ENCODE measurements around the gene KCNG2. TPM values are rescaled to one million over a fixed set of nuclear protein-coding genes. Genes with fewer than 3 reads are reported as not detected.

Gene KCNG2
- total RNA-seq, 1 experiment from 2014 or later, result not detected

DNA sequence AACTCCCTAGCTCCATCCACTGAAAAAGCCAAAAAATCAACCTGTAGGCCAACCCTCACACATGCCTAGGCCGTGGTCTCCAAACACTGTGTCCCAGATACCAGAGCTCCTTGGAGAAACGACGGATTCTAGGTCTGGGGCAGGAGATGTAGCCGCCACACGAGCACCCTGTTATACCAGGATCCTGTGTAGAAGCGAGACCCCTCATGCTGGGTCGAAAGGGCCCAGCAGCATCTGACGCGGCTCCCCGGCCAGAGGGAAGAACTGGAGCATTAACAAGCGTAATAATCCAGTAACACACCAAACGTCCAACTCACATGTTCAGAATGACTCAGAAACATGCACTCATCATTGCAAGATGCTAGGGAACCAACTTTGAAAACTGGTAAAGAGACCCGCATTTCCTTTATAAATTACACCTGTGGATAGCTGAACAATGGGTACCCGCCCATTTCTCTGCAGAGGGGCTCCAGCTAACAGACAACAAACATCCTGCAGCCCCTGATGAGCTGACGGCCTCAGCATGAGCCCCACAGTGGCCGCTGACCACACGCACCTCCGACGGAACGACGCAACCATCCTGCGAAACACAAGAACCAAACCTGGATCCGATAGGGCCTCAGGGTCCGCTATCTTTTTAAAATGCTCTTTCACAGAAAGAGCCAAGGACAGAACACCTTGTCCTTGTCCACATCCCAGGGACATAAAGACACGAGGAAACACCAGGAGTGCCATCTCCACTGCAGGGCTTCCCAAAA, 139.5 kb downstream of the KCNG2 start:
- Histone ChIP-seq H4K20me1 (ENCODE audit: insufficient read depth) (0 out of 2 replicates have a peak, but pooled peaks cover 5% of the 10 kb centered on the region), H2AFZ (no peak overlapping the region), H3K4me1 (replicated peaks; ENCODE audit: insufficient read depth) (no peaks in the 10 kb centered on the region), H3K9me2 (ENCODE audit: insufficient read depth) (no peaks in the 10 kb centered on the region), H3K4me3 (no peak overlapping the region), H3K4me2 (no peak overlapping the region), H3K36me3 (ENCODE audit: low read depth) (no peaks in the 10 kb centered on the region; the same call in none of the 2 replicates), H3K79me2 (ENCODE audit: low read depth) (no peaks in the 10 kb centered on the region), H3K9me3 (ENCODE audit: insufficient read depth, low read depth) (peaks cover 11% of the 10 kb centered on the region; the same call in 1 of the 2 replicates), H3F3A (ENCODE audit: insufficient read depth, low read depth) (no peaks in the 10 kb centered on the region), H3K27me3 (ENCODE audit: insufficient read depth, low read depth) (no peaks in the 10 kb centered on the region), H3K27ac (no peak overlapping the region)
- TF ChIP-seq, protein P1, sequence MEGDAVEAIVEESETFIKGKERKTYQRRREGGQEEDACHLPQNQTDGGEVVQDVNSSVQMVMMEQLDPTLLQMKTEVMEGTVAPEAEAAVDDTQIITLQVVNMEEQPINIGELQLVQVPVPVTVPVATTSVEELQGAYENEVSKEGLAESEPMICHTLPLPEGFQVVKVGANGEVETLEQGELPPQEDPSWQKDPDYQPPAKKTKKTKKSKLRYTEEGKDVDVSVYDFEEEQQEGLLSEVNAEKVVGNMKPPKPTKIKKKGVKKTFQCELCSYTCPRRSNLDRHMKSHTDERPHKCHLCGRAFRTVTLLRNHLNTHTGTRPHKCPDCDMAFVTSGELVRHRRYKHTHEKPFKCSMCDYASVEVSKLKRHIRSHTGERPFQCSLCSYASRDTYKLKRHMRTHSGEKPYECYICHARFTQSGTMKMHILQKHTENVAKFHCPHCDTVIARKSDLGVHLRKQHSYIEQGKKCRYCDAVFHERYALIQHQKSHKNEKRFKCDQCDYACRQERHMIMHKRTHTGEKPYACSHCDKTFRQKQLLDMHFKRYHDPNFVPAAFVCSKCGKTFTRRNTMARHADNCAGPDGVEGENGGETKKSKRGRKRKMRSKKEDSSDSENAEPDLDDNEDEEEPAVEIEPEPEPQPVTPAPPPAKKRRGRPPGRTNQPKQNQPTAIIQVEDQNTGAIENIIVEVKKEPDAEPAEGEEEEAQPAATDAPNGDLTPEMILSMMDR (conservative IDR thresholded peaks at IDR 0.05), result no peak
- TF ChIP-seq EZH2 (IDR thresholded peaks at IDR 0.05; ENCODE audit: low read depth), result no peak
- intact Hi-C loops (cut with micrococcal nuclease; ENCODE audit: unreplicated experiment), result no loop called here
- ChIA-PET POLR2A (ENCODE audit: unreplicated experiment) (no interaction called here), CTCF (no interaction called here)
- DNase-seq, result no peak
- BruUV-seq (replicated peaks), result no TSS peak

DNA sequence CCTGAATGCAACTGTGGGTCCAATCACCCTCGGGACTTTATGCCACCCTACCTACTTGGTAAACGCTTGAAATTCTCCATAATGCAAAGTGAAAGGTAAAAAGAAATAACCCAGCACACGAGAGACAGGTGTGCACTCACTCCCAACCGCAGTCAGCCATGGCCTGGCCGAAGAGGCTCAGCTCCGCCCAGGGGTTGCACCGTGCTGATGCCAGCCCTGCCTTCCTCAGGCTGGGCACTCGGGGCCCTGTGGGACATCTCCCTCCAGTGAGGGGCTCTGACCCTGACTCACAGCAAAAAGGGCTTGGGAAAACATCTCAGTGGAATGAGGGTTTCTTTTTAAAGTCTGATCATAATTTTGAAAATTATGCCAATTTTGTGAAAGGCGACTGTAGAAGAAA, 140.5 kb downstream of the KCNG2 start:
- H3K4me1 ChIP-seq (replicated peaks; ENCODE audit: insufficient read depth), result no peaks in the 10 kb centered on the region
- CTCF ChIA-PET, result no interaction called here
- TF ChIP-seq EZH2 (IDR thresholded peaks at IDR 0.05; ENCODE audit: low read depth), result no peak
- TF ChIP-seq, protein P1 (conservative IDR thresholded peaks at IDR 0.05), result no peak
- peaks cover 2% of the 10 kb centered on the region; the same call in 1 of the 2 replicates for H3K9me3 ChIP-seq (ENCODE audit: insufficient read depth, low read depth)
- no peaks in the 10 kb centered on the region for H3F3A ChIP-seq (ENCODE audit: insufficient read depth, low read depth)
- H4K20me1 ChIP-seq (ENCODE audit: insufficient read depth), result 0 out of 2 replicates have a peak, but pooled peaks cover 5% of the 10 kb centered on the region
- no peaks in the 10 kb centered on the region; the same call in none of the 2 replicates for H3K36me3 ChIP-seq (ENCODE audit: low read depth)
- no peak overlapping the region for H3K27ac ChIP-seq
- H3K27me3 ChIP-seq (ENCODE audit: insufficient read depth, low read depth), result no peaks in the 10 kb centered on the region
- H2AFZ ChIP-seq, result no peak overlapping the region
- no peak for DNase-seq
- H3K79me2 ChIP-seq (ENCODE audit: low read depth), result no peaks in the 10 kb centered on the region
- H3K4me3 ChIP-seq, result no peak overlapping the region
- POLR2A ChIA-PET (ENCODE audit: unreplicated experiment), result no interaction called here
- intact Hi-C loops (cut with micrococcal nuclease; ENCODE audit: unreplicated experiment), result no loop called here
- H3K4me2 ChIP-seq, result no peak overlapping the region
- BruUV-seq (replicated peaks), result no TSS peak
- H3K9me2 ChIP-seq (ENCODE audit: insufficient read depth), result no peaks in the 10 kb centered on the region

DNA sequence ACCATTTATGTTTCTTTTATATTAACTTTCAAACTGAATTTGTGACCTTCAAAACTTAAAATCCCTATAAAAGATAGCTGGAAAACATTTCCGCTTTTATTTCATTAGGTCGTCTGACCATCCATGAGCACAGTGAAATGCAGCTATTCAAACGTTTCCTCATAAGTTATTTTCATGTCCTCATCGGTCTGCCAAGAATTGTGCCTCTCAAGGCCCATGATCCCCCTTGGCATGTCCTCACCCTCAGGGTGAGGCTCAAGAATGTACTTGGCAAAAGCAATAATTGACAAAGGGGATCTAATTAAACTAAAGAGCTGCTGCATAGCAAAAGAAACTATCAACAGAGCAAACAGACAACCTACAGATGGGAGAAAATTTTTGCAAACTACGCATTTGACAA, 141.4 kb downstream of the KCNG2 start:
- no peaks in the 10 kb centered on the region for H3F3A ChIP-seq (ENCODE audit: insufficient read depth, low read depth)
- no peaks in the 10 kb centered on the region for H3K36me3 ChIP-seq (ENCODE audit: low read depth)
- CTCF ChIA-PET, result no interaction called here
- no peak overlapping the region for H3K4me2 ChIP-seq
- POLR2A ChIA-PET (ENCODE audit: unreplicated experiment), result no interaction called here
- no peak overlapping the region for H3K4me3 ChIP-seq
- H2AFZ ChIP-seq, result no peak overlapping the region
- intact Hi-C loops (cut with micrococcal nuclease; ENCODE audit: unreplicated experiment), result no loop called here
- BruUV-seq (replicated peaks), result no TSS peak
- no peaks in the 10 kb centered on the region for H3K4me1 ChIP-seq (replicated peaks; ENCODE audit: insufficient read depth)
- no peaks in the 10 kb centered on the region for H3K9me2 ChIP-seq (ENCODE audit: insufficient read depth)
- no peak overlapping the region for H3K27ac ChIP-seq
- 0 out of 2 replicates have a peak, but pooled peaks cover 5% of the 10 kb centered on the region for H4K20me1 ChIP-seq (ENCODE audit: insufficient read depth)
- no peaks in the 10 kb centered on the region for H3K9me3 ChIP-seq (ENCODE audit: insufficient read depth, low read depth)
- TF ChIP-seq, protein P1 (conservative IDR thresholded peaks at IDR 0.05), result no peak
- TF ChIP-seq EZH2 (IDR thresholded peaks at IDR 0.05; ENCODE audit: low read depth), result no peak
- H3K27me3 ChIP-seq (ENCODE audit: insufficient read depth, low read depth), result no peaks in the 10 kb centered on the region
- H3K79me2 ChIP-seq (ENCODE audit: low read depth), result no peaks in the 10 kb centered on the region
- no peak for DNase-seq
